ENCODE results near the gene INO80B.

The INO80B gene

DNA sequence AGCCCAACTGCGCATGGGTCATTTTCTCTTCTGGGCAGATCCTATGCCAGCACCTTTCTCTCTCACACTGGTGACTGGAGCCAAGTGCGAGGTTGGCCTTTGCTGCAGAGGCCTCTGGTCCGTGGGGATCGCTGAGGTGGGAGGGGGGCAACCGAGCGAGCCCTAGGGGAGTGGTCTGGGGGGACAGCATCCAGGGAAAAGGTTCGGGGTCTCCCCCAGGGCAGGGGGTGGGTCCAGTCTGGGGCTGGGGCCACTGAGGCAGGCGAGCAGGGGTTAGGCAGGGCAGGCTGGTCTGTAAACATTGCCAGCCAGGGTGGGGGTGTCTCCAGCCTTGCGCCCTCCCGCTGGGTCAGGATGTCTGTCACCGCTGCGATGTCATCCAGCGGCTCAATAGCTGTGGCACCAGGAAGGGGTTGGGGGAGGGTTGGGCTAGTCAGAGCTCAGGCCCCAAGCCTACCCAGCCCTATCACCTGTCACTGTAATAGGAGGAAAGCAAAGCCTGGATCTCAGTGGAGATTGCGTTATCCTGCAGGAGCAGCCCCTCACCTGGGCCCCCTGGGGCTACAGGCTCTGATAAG is 28.6 kb upstream of the INO80B start:
- no peaks in the 10 kb centered on the region for H3K4me1 ChIP-seq (ENCODE audit: control insufficient read depth, insufficient read depth, low read length, unreplicated experiment)
- H3K36me3 ChIP-seq (ENCODE audit: insufficient read depth, low read length) = peaks cover 4% of the 10 kb centered on the region; the same call in 1 of the 2 replicates

DNA sequence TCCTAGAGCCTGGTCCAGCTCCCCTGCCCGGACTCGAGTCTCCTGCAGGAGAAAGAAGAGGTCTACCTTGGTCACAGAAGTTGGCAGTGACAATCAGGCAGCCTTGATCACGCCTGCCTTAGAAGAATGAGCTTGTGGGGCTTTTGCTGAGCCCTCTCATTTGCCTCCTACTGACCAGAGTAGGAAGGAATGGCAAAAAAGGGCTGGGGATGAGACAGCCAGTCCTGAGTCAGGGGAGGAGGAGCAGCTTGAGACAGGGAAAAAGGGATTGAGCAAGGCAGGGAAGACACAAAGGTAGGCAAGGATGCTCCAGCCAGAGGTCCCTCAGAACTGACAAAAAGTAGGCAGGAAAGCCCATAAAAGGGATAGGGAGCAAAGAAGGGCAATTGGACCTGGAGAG is 27.3 kb upstream of the INO80B start:
- Histone ChIP-seq H3K27me3 (ENCODE audit: insufficient read depth, low read length) (no peaks in the 10 kb centered on the region), H3K79me2 (ENCODE audit: control insufficient read depth, insufficient read depth, low read length, unreplicated experiment) (no peaks in the 10 kb centered on the region), H2AFZ (ENCODE audit: low read length, unreplicated experiment) (no peak overlapping the region), H3K4me3 (ENCODE audit: low read depth, low read length) (no peak overlapping the region), H3K27ac (ENCODE audit: low read depth, low read length) (no peak overlapping the region), H3K4me1 (ENCODE audit: control insufficient read depth, insufficient read depth, low read length, unreplicated experiment) (no peaks in the 10 kb centered on the region), H3K36me3 (ENCODE audit: insufficient read depth, low read length) (peaks cover 4% of the 10 kb centered on the region; the same call in 1 of the 2 replicates)

More for the DNA sequence above, 28.6 kb upstream of the INO80B start:
- H3K4me3 ChIP-seq (ENCODE audit: low read depth, low read length) = no peak overlapping the region
- no peaks in the 10 kb centered on the region for H3K27me3 ChIP-seq (ENCODE audit: insufficient read depth, low read length)
- H2AFZ ChIP-seq (ENCODE audit: low read length, unreplicated experiment) = no peak overlapping the region
- no peak overlapping the region for H3K27ac ChIP-seq (ENCODE audit: low read depth, low read length)
- H3K79me2 ChIP-seq (ENCODE audit: control insufficient read depth, insufficient read depth, low read length, unreplicated experiment) = no peaks in the 10 kb centered on the region

DNA sequence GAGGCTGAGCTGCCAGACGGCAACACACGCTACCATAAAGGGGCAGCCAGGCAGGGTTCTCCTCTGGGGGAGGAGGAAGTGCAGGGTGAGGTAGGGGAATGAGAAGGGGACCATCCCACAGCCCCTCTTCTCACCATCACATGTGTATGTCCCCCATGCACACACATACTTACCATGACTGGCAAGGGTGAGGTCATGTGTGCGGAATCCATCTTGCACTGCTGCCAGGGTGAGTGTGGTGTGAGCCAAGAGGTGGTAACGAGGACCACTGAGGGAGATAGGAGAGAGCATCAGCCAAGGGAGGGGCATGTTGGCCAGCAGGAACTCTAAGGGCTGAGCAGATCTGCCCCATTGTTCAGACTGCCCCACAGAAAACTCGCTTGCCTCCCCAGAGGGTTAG is 26.2 kb upstream of the INO80B start:
- no peaks in the 10 kb centered on the region for H3K4me1 ChIP-seq (ENCODE audit: control insufficient read depth, insufficient read depth, low read length, unreplicated experiment)
- no peak overlapping the region for H3K4me3 ChIP-seq (ENCODE audit: low read depth, low read length)
- H3K27ac ChIP-seq (ENCODE audit: low read depth, low read length) = no peak overlapping the region
- no peaks in the 10 kb centered on the region for H3K79me2 ChIP-seq (ENCODE audit: control insufficient read depth, insufficient read depth, low read length, unreplicated experiment)
- no peaks in the 10 kb centered on the region for H3K27me3 ChIP-seq (ENCODE audit: insufficient read depth, low read length)
- peaks cover 4% of the 10 kb centered on the region; the same call in 1 of the 2 replicates for H3K36me3 ChIP-seq (ENCODE audit: insufficient read depth, low read length)
- no peak overlapping the region for H2AFZ ChIP-seq (ENCODE audit: low read length, unreplicated experiment)

DNA sequence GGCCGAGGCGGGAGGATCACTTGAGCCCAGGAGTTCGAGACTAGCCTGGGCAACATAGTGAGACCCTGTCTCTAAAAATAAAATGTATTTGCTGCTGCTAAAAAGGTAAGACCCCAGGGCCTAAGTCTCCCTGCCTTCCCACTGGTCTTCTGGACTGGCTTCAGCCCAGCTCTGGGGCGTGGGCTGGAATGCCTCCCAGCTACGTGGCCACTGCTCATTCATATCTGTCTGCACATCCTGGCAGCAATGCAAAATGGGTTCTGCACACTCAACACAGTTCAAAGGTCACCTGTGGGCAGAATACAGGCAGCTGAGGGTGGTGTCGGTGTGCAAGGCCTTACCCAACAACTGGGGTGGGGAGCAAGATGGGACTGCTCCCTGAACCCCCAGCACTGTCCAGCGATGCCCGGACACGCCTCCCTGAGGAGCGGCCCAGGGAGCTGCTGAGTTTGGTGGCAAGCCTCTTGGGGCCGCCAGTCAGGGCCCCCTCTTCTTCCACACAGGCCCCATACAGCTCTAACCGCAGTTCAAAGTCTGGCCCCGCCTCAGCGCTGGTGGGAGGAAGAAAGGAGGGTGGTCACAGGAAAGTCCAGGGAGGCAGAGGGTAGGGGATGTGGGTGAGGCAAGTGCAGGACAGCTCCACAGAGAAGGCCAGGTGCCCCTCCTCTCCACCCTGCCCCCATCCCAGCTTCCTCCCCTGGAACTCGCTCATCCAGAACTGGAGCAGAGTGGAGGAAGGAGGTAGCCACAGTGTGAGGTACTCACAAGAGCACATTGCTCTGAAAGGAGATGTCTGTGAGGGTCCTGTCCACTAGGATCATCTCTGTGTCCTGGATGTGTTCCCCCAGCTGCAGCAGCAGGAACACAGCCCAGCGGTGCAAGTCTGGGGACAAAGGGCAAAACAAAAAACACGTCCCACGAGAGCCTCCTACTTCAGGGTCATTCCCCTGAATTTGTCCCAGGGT is 25.1 kb upstream of the INO80B start:
- Histone ChIP-seq H3K27me3 (ENCODE audit: insufficient read depth, low read length) (no peaks in the 10 kb centered on the region), H3K79me2 (ENCODE audit: control insufficient read depth, insufficient read depth, low read length, unreplicated experiment) (no peaks in the 10 kb centered on the region), H3K4me1 (ENCODE audit: control insufficient read depth, insufficient read depth, low read length, unreplicated experiment) (no peaks in the 10 kb centered on the region), H3K27ac (ENCODE audit: low read depth, low read length) (no peak overlapping the region), H3K36me3 (ENCODE audit: insufficient read depth, low read length) (peaks cover 4% of the 10 kb centered on the region; the same call in 1 of the 2 replicates), H3K4me3 (ENCODE audit: low read depth, low read length) (no peak overlapping the region), H2AFZ (ENCODE audit: low read length, unreplicated experiment) (no peak overlapping the region)

DNA sequence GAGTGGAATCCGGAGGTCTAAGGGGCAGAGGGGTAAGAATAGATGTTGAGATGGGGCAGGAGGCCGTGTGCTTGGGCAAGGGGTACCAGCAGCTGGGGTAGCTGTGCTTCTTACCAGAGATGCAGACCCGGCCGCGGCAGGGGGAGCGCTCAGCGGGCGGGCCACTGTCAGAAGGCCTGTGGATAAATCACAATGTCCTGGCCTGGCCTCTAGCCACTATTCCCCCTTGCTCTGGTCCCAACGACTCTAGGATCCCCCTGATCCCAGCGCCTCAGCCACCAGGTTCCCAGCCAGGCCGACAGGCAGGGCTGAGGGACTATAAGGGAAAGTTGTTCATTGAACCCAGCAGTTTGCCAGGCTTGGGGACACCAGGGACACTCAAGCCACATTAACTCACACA is 24.4 kb upstream of the INO80B start:
- no peak overlapping the region for H3K27ac ChIP-seq (ENCODE audit: low read depth, low read length)

DNA sequence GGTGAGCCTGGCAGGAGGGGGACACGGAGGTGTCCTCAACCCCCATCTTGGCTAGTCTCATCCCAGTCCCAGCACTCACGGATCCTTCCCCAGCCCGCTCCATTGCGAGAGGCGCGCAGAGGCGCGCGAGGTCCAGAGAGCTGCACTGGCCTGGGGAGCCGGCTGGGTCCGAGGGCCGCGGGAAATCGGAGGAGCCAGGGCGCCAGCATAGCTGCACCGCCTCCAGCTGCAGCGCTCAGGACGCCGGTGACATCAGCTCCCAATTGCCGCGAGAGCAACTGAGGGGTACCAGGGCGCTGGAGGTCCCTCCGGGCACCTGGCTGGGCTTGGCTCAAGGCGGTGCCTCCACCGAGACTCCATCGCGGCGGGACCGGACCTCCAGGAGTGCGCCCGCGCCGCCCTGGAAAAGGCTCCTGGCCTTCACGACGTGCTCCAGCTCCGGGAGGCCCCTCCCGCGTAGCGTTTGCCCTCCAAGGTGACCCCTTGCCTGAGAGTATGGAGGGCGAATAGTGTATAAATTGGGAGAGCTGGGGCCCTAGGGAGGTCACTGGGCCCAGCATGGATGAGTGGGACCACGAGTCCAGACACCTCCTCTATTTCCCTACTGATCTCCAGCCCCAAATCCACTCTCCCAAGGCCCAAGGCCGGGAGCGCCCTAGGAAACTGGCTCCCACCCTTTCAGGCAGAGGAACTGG is 18.6 kb upstream of the INO80B start:
- Histone ChIP-seq H3K27me3 (ENCODE audit: insufficient read depth, low read length) (peaks cover 6% of the 10 kb centered on the region; the same call in 1 of the 2 replicates), H3K27ac (ENCODE audit: low read depth, low read length) (no peak overlapping the region), H3K4me3 (ENCODE audit: low read depth, low read length) (no peak overlapping the region), H3K36me3 (ENCODE audit: insufficient read depth, low read length) (no peaks in the 10 kb centered on the region), H3K4me1 (ENCODE audit: control insufficient read depth, insufficient read depth, low read length, unreplicated experiment) (peaks cover 31% of the 10 kb centered on the region), H3K79me2 (ENCODE audit: control insufficient read depth, insufficient read depth, low read length, unreplicated experiment) (peaks cover 20% of the 10 kb centered on the region), H2AFZ (ENCODE audit: low read length, unreplicated experiment) (no peak overlapping the region)

More for the DNA sequence above, 24.4 kb upstream of the INO80B start:
- Histone ChIP-seq H3K4me1 (ENCODE audit: control insufficient read depth, insufficient read depth, low read length, unreplicated experiment) (no peaks in the 10 kb centered on the region), H3K79me2 (ENCODE audit: control insufficient read depth, insufficient read depth, low read length, unreplicated experiment) (no peaks in the 10 kb centered on the region), H3K27me3 (ENCODE audit: insufficient read depth, low read length) (no peaks in the 10 kb centered on the region), H3K36me3 (ENCODE audit: insufficient read depth, low read length) (no peaks in the 10 kb centered on the region), H3K4me3 (ENCODE audit: low read depth, low read length) (no peak overlapping the region), H2AFZ (ENCODE audit: low read length, unreplicated experiment) (no peak overlapping the region)

DNA sequence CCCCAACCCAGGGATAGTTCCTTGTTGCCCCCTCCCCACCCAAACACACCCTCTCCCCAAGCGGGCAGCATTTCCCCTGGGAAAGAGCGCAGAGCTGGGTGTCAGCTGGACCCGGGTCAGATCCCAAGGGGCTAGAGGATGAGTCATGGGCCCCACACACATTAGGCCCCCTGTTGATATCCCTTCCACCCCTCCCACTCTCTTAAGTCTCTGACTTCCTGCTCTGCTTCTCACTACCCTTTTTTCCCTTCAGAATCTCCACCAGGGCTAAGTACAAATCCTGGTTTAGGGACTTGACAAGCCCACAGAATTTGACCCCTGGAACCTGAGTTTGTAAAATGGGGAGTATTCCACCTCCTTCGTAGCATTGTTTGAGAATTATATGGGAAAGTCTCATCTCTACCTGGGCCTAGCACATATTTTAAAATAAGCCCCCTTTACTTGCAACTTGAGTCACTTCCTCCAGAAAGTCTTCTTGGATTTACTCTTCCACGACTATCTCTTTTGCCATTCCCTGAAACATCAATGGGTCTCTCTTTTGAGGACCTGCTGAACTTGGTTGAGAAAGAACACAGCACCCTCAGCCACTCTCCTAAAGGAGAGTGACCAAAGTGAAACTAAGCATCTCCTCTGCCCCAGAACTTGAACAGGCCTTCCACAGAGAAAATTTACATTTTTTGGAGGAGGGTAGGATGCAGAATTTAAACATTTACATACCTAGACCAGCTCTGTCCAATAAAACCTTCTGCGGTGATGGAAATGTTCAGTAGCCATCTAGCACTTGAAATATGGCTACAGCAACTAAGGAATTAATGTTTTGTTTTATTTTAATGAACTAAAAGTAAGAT is 17.8 kb upstream of the INO80B start:
- Histone ChIP-seq H2AFZ (ENCODE audit: low read length, unreplicated experiment) (no peak overlapping the region), H3K27ac (ENCODE audit: low read depth, low read length) (no peak overlapping the region), H3K79me2 (ENCODE audit: control insufficient read depth, insufficient read depth, low read length, unreplicated experiment) (peaks cover 20% of the 10 kb centered on the region), H3K4me3 (ENCODE audit: low read depth, low read length) (no peak overlapping the region), H3K36me3 (ENCODE audit: insufficient read depth, low read length) (no peaks in the 10 kb centered on the region), H3K27me3 (ENCODE audit: insufficient read depth, low read length) (peaks cover 14% of the 10 kb centered on the region), H3K4me1 (ENCODE audit: control insufficient read depth, insufficient read depth, low read length, unreplicated experiment) (peaks cover 31% of the 10 kb centered on the region)

DNA sequence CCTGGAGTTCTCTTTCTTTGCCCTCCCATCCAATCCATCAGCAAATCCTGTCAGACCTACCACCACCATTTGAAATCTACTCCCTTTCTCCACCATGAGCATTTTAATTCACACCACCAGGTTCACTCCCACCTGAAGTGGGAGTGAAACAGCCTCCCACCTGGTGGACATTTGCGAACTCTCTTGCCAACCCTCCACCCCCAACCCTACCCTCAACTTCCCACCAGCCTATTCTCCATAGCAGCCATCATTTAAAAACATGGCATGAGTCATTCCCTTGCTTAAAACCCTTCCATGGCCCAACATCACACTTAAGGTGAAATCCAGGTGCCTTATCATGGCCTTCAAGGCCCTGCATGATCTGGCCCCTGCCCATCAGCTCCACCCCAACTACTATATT is 16.6 kb upstream of the INO80B start:
- Histone ChIP-seq H3K36me3 (ENCODE audit: insufficient read depth, low read length) (no peaks in the 10 kb centered on the region), H3K79me2 (ENCODE audit: control insufficient read depth, insufficient read depth, low read length, unreplicated experiment) (peaks cover 20% of the 10 kb centered on the region), H3K4me3 (ENCODE audit: low read depth, low read length) (no peak overlapping the region; the same call in 1 of the 2 replicates), H2AFZ (ENCODE audit: low read length, unreplicated experiment) (no peak overlapping the region), H3K27me3 (ENCODE audit: insufficient read depth, low read length) (peaks cover 17% of the 10 kb centered on the region), H3K4me1 (ENCODE audit: control insufficient read depth, insufficient read depth, low read length, unreplicated experiment) (peaks cover 31% of the 10 kb centered on the region), H3K27ac (ENCODE audit: low read depth, low read length) (no peak overlapping the region)

DNA sequence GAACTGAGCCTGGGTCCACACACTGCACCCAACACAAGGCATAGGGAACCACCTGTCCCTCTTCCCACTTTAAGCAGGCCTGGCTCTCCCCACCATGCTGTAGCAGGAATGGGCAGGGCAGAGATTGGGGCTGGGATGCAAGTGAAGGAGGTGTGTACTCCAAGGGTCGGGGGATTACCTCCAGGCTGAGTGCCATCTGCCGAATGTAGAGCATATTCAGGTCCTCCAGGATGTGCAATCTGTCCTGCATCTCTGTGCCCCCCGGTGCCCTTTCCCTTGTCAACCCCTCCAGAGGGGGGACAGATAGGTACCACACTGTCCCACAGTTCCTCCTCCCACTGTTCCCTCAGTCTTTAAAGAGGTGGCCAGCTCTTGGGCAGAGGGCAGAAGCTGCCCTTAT is 15.5 kb upstream of the INO80B start:
- H3K4me1 ChIP-seq (ENCODE audit: control insufficient read depth, insufficient read depth, low read length, unreplicated experiment) = peaks cover 38% of the 10 kb centered on the region
- H3K79me2 ChIP-seq (ENCODE audit: control insufficient read depth, insufficient read depth, low read length, unreplicated experiment) = peaks cover 20% of the 10 kb centered on the region
- H3K36me3 ChIP-seq (ENCODE audit: insufficient read depth, low read length) = no peaks in the 10 kb centered on the region
- no peak overlapping the region for H3K27ac ChIP-seq (ENCODE audit: low read depth, low read length)
- H3K4me3 ChIP-seq (ENCODE audit: low read depth, low read length) = peak overlapping the region; percentile 86
- no peak overlapping the region for H2AFZ ChIP-seq (ENCODE audit: low read length, unreplicated experiment)
- H3K27me3 ChIP-seq (ENCODE audit: insufficient read depth, low read length) = peaks cover 17% of the 10 kb centered on the region

All from ACC112 (cell line).